AG04450 (cell line): Measurements from ENCODE around the gene EFCAB5. TPM values are rescaled to one million over a fixed set of nuclear protein-coding genes. Genes with fewer than 3 reads are reported as not detected.
A peak's percentile ranks its signal among the peaks of the same experiment; 100 is the strongest.
"Not testable (repeated sequence)": the region's sequence is repeated elsewhere in the genome, so short reads cannot be mapped to it uniquely, and the experiment has no call there.

Source experiments
- CTCF ChIA-PET: fragments of 300-600, 350-600 bp; formaldehyde crosslinking; extraction: SDS; loops from one replicate; lab custom pipeline; 2022; ENCODE audit warnings: antibody characterized with exemption, inconsistent platforms; lab: Charles Lee
- POLR2A ChIA-PET: fragments of 350-600 bp; formaldehyde crosslinking; extraction: SDS; loops from one replicate; lab custom pipeline; 2021; ENCODE audit warnings: antibody characterized with exemption, inconsistent platforms; lab: Yijun Ruan, JAX
- DNase-seq: peaks from one replicate; pipeline ENCODE4 v3.0.0-alpha.2; 2011; ENCODE audit warnings: low read depth, low spot score
- H3K27ac ChIP-seq: one replicate; pipeline ENCODE4 v1.5.1; 2012; ENCODE audit warnings: low read depth, low read length, control low read depth
- H3K27me3 ChIP-seq: one replicate; pipeline ENCODE4 v1.6.0; 2012; ENCODE audit warnings: low read length; ENCODE audit not compliant: control insufficient read depth, insufficient read depth
- H3K4me3 ChIP-seq: 2 replicates; pipeline ENCODE4 v1.5.1; 2011; ENCODE audit warnings: mild to moderate bottlenecking, low read depth, low read length, control low read depth
- H3K9me3 ChIP-seq: 2 replicates; pipeline ENCODE4 v1.5.1; 2012; ENCODE audit warnings: low read length; ENCODE audit not compliant: control insufficient read depth, insufficient read depth
- CTCF ChIP-seq: IDR thresholded peaks from 2 replicates; pipeline ENCODE4 v1.5.1; 2011; ENCODE audit warnings: low read depth, low read length, control low read depth, inconsistent platforms
- polyA plus RNA-seq: library from polyadenylated mRNA; depleted of rRNA; stranded (reverse); fragments of >200 nt; gene quantifications from 2 replicates; pipeline ENCODE4 v1.2.3, GENCODE V29; 2011

EFCAB5 gene
- polyA plus RNA-seq, 1 experiment: 0.24 TPM

GRCh38 chr17:30000001-30000754 lies 58.7 kb downstream of the EFCAB5 start:
- ChIA-PET POLR2A (no interaction called here), CTCF (interaction anchor here (1.2 to 1.7 kb wide), 6 partner anchors 69 to 192 kb away, joined by 3 to 8 read pairs (median 6); no protein-coding TSS in a partner anchor)
- Histone ChIP-seq H3K27me3 (peaks cover 5% of the 10 kb centered on the region), H3K4me3 (no peak overlapping the region), H3K27ac (no peak overlapping the region), H3K9me3 (no peaks in the 10 kb centered on the region)
- TF ChIP-seq CTCF: peak; percentile 9; the same call in 1 of the 2 replicates
- DNase-seq: no peak

GRCh38 chr17:30000755-30001257 lies 59.4 kb downstream of the EFCAB5 start:
- DNase-seq: no peak
- Histone ChIP-seq H3K4me3 (no peak overlapping the region), H3K27me3 (no peaks in the 10 kb centered on the region), H3K27ac (no peak overlapping the region), H3K9me3 (no peaks in the 10 kb centered on the region)
- no peak for TF ChIP-seq CTCF
- ChIA-PET CTCF (interaction anchor here (1.0 to 1.7 kb wide), 5 partner anchors 21 to 193 kb away, joined by 3 to 6 read pairs (median 4); no protein-coding TSS in a partner anchor), POLR2A (no interaction called here)

DNA sequence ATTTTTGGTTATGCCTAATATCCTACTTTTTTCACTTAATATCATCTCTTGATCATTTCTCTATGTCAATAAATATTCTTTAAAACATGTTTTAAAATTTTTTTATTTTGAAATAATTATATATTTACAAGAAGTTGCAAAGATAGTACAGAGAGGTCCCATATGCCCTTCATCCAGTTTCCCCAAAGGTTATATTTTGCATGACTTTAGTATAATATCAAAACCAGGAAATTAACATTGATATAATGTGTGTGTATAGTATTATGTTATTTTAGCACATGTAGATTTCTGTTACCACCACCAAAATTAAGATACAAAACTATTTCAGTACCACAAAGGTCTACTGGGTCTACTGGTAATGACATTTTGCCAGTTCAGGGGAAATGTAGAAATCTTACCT lies 60.7 kb downstream of the EFCAB5 start:
- no peak overlapping the region for H3K4me3 ChIP-seq
- no peak for DNase-seq
- TF ChIP-seq CTCF: no peak
- POLR2A ChIA-PET: no interaction called here
- CTCF ChIA-PET: interaction anchor here (0.5 kb wide), 1 partner anchor 195 kb away, joined by 5 read pairs; no protein-coding TSS in a partner anchor
- no peak overlapping the region for H3K27ac ChIP-seq
- no peaks in the 10 kb centered on the region for H3K9me3 ChIP-seq
- no peaks in the 10 kb centered on the region for H3K27me3 ChIP-seq

GRCh38 chr17:30005709-30006320 lies 64.4 kb downstream of the EFCAB5 start:
- H3K4me3 ChIP-seq: no peak overlapping the region
- no peak for TF ChIP-seq CTCF
- CTCF ChIA-PET: interaction anchor here (0.8 kb wide), 1 partner anchor 74 kb away, joined by 3 read pairs; no protein-coding TSS in a partner anchor
- no peaks in the 10 kb centered on the region for H3K9me3 ChIP-seq
- no peaks in the 10 kb centered on the region for H3K27me3 ChIP-seq
- no peak for DNase-seq
- POLR2A ChIA-PET: no interaction called here
- no peak overlapping the region for H3K27ac ChIP-seq

- POLR2A ChIA-PET, DNase-seq, H3K27ac ChIP-seq, H3K4me3 ChIP-seq, CTCF ChIA-PET, H3K9me3 ChIP-seq, H3K27me3 ChIP-seq: not testable (repeated sequence)
Measured at GRCh38 chr17:30011934-30012333, 70.5 kb downstream of the EFCAB5 start.
